Measurements from ENCODE around the gene DIP2C.

DIP2C gene

GRCh38 chr10:510415-510881, 179.0 kb downstream of the DIP2C start:
- DNase-seq: peak; percentile 51

- DNase-seq: no peak
Observed at GRCh38 chr10:509361-510102, 179.9 kb downstream of the DIP2C start.

- DNase-seq: no peak
Observed at GRCh38 chr10:508726-509125, 180.7 kb downstream of the DIP2C start.

- DNase-seq: no peak
Observed at GRCh38 chr10:507908-508444, 181.5 kb downstream of the DIP2C start.

- DNase-seq: no peak
Observed at GRCh38 chr10:507355-507699, 182.1 kb downstream of the DIP2C start.

GRCh38 chr10:506451-507354, 182.8 kb downstream of the DIP2C start:
- DNase-seq: no peak

- no peak for DNase-seq
Observed at GRCh38 chr10:505419-505818, 184.0 kb downstream of the DIP2C start.

GRCh38 chr10:504806-505205, 184.7 kb downstream of the DIP2C start:
- no peak for DNase-seq

- DNase-seq: no peak
Observed at GRCh38 chr10:504121-504611, 185.3 kb downstream of the DIP2C start.

GRCh38 chr10:501596-501995, 187.9 kb downstream of the DIP2C start:
- DNase-seq: no peak

- no peak for DNase-seq
Observed at GRCh38 chr10:500876-501275, 188.6 kb downstream of the DIP2C start.

- no peak for DNase-seq
Observed at GRCh38 chr10:499991-500390, 189.5 kb downstream of the DIP2C start.

GRCh38 chr10:498760-499435, 190.6 kb downstream of the DIP2C start:
- no peak for DNase-seq

- peak; percentile 14 for DNase-seq
Observed at GRCh38 chr10:497898-498451, 191.5 kb downstream of the DIP2C start.

GRCh38 chr10:497289-497688, 192.2 kb downstream of the DIP2C start:
- DNase-seq: no peak

GRCh38 chr10:494556-494955, 194.9 kb downstream of the DIP2C start:
- DNase-seq: no peak

GRCh38 chr10:494149-494542, 195.3 kb downstream of the DIP2C start:
- DNase-seq: no peak

GRCh38 chr10:493391-494148, 195.9 kb downstream of the DIP2C start:
- DNase-seq: no peak

GRCh38 chr10:492836-493235, 196.6 kb downstream of the DIP2C start:
- no peak for DNase-seq

- no peak for DNase-seq
Observed at GRCh38 chr10:491667-492424, 197.6 kb downstream of the DIP2C start.

GRCh38 chr10:490891-491571, 198.4 kb downstream of the DIP2C start:
- no peak for DNase-seq
